ENCODE data around the gene DDX39A. TPM values are rescaled to one million over a fixed set of nuclear protein-coding genes. Genes with fewer than 3 reads are reported as not detected.
"Not testable (repeated sequence)": the region's sequence is repeated elsewhere in the genome, so short reads cannot be mapped to it uniquely, and the experiment has no call there.

The DDX39A gene
- total RNA-seq (2014; rRNA removed; shearing (Covaris generic)), result 222 and 278 TPM in 2 replicates

DNA sequence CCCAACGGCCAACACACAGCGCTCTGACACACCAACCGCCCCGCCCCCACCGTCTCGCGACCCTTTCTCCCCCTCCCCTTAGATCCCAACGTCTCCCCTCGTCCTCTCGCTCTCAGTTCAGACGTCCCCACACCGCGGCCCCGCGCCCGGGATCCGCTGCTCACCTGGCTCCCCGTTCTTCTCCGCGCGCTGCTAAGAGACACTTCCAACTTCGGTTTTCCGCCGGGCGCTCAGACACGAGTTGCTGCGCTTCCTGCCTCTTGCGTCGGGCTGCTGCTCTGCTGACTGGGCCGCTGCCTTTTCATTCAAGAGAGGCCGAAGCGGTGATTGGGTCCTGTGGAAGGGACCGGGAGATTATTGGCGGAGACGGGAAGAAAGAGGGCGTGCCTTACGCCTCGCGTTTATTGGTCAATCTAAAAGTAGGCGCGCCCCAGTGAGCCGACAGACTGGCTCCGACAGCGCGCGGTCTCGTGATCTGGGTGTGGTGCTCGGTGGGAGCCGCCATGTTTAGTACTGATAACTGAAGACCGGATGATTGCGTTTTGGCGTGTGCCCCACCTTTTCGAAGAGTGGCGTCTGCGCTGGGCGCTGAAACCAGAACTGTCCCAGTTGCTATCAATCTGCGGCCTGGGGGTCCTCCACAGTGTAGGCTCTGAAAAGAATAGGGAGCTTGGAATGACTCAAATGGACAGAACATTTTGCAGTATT lies at the start of gene DDX39A:
DDX39A (minus strand) TSS at position 236 of the 708 bp plus-strand sequence. CDS start 6,121 bp downstream, outside the sequence.
- DNase-seq (ENCODE audit: low read depth in 1 of 2, low spot score in 2 of 2), result peak; percentile 99
- Histone ChIP-seq H3K4me3 (peak within 1 kb of the TSS; percentile 80), H3K9me3 (replicated peaks) (no peaks in the 10 kb centered on the region), H3K27me3 (replicated peaks) (no peaks in the 10 kb centered on the region), H3K36me3 (peaks cover 43% of the 10 kb centered on the region), H3K27ac (peak within 1 kb of the TSS; percentile 95), H3K4me1 (replicated peaks) (peaks cover 21% of the 10 kb centered on the region)

DNA sequence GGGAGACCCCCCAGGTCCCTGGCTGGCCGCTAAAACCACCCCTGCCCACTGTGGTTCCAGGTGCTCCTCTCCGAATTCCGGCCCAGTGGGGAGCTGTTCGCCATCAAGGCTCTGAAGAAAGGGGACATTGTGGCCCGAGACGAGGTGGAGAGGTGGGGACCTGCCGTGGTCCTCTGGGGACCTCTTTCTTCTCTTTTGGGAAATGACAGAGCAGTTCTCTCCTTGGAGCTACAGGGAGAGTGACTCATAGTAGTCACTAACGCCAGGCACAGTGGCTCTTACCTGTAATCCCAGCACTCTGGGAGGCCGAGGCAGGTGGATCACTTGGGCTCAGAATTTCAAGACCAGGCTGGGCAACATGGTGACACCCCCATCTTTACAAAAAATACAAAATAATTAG lies 48.7 kb upstream of the DDX39A start:
- Histone ChIP-seq H3K9me3 (replicated peaks) (0 out of 2 replicates have a peak, but pooled peaks cover 2% of the 10 kb centered on the region), H3K4me1 (replicated peaks) (peaks cover 10% of the 10 kb centered on the region), H3K27ac (no peak overlapping the region), H3K27me3 (replicated peaks) (no peaks in the 10 kb centered on the region), H3K36me3 (peaks cover 31% of the 10 kb centered on the region), H3K4me3 (no peak overlapping the region)
- no peak for DNase-seq (ENCODE audit: low read depth in 1 of 2, low spot score in 2 of 2)

DNA sequence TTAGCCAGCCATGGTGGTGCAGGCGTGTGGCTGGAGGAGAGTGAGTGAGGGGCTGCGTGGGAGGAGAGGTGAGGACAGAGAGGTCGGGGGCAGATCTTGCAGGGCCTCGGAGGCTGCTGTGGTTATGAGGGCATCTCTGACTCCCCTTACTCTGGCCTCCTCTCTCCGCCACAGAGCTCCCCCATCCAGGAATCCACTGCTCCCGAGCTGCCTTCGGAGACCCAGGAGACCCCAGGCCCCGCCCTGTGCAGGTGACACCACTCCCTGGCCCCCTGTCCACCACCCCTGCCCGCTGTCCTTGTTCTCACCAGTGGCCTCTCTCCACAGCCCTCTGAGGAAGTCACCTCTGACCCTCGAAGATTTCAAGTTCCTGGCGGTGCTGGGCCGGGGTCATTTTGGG lies 48.2 kb upstream of the DDX39A start:
- Histone ChIP-seq H3K27ac (no peak overlapping the region), H3K4me1 (replicated peaks) (peaks cover 6% of the 10 kb centered on the region), H3K27me3 (replicated peaks) (no peaks in the 10 kb centered on the region), H3K9me3 (replicated peaks) (0 out of 2 replicates have a peak, but pooled peaks cover 1% of the 10 kb centered on the region), H3K4me3 (no peak overlapping the region), H3K36me3 (peaks cover 31% of the 10 kb centered on the region)
- DNase-seq (ENCODE audit: low read depth in 1 of 2, low spot score in 2 of 2), result no peak

DNA sequence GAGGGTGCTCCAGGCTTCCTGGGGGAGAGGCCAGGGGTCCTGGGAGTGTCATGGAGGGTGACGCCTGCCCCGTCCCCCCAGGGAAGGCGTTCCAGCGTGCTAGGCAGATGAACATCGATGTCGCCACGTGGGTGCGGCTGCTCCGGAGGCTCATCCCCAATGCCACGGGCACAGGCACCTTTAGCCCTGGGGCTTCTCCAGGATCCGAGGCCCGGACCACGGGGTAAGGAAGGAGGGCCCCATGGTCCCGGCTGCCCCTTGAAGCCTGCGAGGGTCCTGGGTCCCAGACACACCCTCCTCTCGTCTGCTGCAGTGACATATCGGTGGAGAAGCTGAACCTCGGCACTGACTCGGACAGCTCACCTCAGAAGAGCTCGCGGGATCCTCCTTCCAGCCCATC lies 44.6 kb upstream of the DDX39A start:
- Histone ChIP-seq H3K9me3 (replicated peaks) (no peaks in the 10 kb centered on the region), H3K4me1 (replicated peaks) (no peaks in the 10 kb centered on the region), H3K4me3 (no peak overlapping the region), H3K36me3 (peaks cover 35% of the 10 kb centered on the region), H3K27ac (no peak overlapping the region), H3K27me3 (replicated peaks) (no peaks in the 10 kb centered on the region)
- DNase-seq (ENCODE audit: low read depth in 1 of 2, low spot score in 2 of 2), result no peak

DNA sequence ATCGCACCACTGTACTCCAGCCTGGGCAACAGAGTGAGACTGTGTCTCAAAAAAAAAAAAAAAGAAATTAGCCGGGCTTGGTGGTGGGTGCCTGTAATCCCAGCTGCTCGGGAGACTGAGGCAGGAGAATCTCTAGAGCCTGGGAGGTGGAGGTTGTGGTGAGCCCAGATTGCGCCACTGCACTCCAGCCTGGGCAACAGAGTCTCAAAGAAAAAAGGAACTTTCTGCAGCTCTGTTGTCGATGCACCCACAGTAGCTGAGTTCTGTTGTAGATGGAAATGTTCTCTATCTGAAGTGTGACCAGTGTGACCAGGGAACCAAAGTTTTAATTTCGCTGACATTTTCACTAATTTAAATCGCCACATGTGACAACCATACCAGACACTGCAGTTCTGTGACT lies 43.3 kb upstream of the DDX39A start:
- H3K27ac ChIP-seq; H3K4me1 ChIP-seq (replicated peaks); H3K4me3 ChIP-seq; H3K27me3 ChIP-seq (replicated peaks); DNase-seq (ENCODE audit: low read depth in 1 of 2, low spot score in 2 of 2); H3K9me3 ChIP-seq (replicated peaks): not testable (repeated sequence)
- H3K36me3 ChIP-seq, result peaks cover 32% of the 10 kb centered on the region

DNA sequence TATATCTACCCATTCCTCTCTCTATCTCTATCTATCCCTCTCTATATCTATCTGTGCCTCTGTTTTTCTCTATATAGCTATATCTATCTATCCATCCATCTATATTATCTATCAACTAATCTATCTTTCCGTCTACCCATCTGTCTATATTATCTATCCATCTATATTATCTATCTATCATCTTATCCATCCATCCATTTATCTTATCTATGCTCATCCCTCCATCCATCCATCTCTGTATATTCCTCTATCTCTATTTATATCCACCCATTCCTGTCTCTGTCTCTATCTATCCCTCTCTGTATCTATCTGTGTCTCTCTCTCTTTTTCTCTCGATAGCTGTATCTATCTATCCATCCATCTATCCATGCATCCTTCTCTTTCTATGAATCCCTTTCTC lies 41.8 kb upstream of the DDX39A start:
- Histone ChIP-seq H3K9me3 (replicated peaks) (no peaks in the 10 kb centered on the region), H3K27me3 (replicated peaks) (no peaks in the 10 kb centered on the region), H3K27ac (no peak overlapping the region), H3K36me3 (peaks cover 32% of the 10 kb centered on the region), H3K4me3 (no peak overlapping the region), H3K4me1 (replicated peaks) (no peaks in the 10 kb centered on the region)
- no peak for DNase-seq (ENCODE audit: low read depth in 1 of 2, low spot score in 2 of 2)

DNA sequence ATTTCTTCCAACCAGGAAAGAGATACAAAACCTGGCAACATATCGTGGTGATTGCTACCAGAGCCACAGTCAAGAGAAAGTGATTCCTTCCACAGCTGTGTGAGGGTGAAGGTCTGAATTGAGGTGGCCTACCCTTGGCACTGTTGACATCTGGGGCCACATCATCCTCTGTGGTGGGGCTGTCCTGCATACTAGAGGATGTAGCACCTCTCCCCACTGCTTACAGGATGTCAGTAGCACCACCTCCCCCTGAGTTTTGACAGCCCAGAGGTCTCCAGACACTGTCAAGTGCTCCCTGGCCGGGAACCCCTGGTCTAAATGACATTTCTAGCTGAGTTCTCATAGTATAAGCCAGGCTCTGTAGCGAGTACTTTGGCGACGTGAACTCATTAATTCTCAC lies 40.6 kb upstream of the DDX39A start:
- H3K4me3 ChIP-seq, result no peak overlapping the region
- H3K27me3 ChIP-seq (replicated peaks), result no peaks in the 10 kb centered on the region
- DNase-seq (ENCODE audit: low read depth in 1 of 2, low spot score in 2 of 2), result no peak
- no peaks in the 10 kb centered on the region for H3K4me1 ChIP-seq (replicated peaks)
- no peaks in the 10 kb centered on the region for H3K9me3 ChIP-seq (replicated peaks)
- no peak overlapping the region for H3K27ac ChIP-seq
- peaks cover 29% of the 10 kb centered on the region for H3K36me3 ChIP-seq

DNA sequence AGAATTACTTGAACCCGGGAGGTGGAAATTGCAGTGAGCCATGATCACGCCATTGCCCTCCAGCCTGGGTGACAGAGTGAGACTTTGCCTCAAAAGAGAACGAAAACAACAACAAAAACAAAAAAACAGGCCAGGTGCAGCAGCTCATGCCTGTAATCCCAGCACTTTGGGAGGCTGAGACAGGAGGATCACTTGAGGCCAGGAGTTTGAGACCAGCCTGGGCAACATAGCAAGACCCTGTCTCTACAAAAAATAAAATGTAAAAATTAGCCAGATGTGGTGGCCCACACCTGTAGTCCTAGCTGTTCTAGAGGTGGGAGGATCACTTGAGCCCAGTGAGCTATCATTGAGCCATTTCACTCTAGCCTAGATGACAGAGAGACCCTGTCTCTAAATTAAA lies 33.2 kb upstream of the DDX39A start:
- H3K4me3 ChIP-seq; H3K27me3 ChIP-seq (replicated peaks); H3K4me1 ChIP-seq (replicated peaks); H3K27ac ChIP-seq; H3K9me3 ChIP-seq (replicated peaks); DNase-seq (ENCODE audit: low read depth in 1 of 2, low spot score in 2 of 2): not testable (repeated sequence)
- H3K36me3 ChIP-seq, result peaks cover 50% of the 10 kb centered on the region

DNA sequence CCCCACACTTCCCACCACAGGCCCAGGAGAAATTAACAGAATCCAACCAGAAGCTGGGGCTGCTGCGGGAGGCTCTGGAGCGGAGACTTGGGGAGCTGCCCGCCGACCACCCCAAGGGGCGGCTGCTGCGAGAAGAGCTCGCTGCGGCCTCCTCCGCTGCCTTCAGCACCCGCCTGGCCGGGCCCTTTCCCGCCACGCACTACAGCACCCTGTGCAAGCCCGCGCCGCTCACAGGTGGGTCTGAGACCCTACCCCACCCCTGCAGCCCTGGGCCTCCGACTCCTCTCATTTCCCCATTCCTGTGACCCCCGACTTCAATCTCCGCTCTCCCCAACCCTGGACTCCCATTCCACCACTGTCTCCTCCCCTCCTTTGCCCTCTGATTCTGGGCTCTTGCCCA lies 31.7 kb upstream of the DDX39A start:
- H3K36me3 ChIP-seq, result peaks cover 64% of the 10 kb centered on the region
- no peak overlapping the region for H3K27ac ChIP-seq
- H3K4me1 ChIP-seq (replicated peaks), result no peaks in the 10 kb centered on the region
- H3K27me3 ChIP-seq (replicated peaks), result no peaks in the 10 kb centered on the region
- no peaks in the 10 kb centered on the region for H3K9me3 ChIP-seq (replicated peaks)
- no peak for DNase-seq (ENCODE audit: low read depth in 1 of 2, low spot score in 2 of 2)
- H3K4me3 ChIP-seq, result no peak overlapping the region

DNA sequence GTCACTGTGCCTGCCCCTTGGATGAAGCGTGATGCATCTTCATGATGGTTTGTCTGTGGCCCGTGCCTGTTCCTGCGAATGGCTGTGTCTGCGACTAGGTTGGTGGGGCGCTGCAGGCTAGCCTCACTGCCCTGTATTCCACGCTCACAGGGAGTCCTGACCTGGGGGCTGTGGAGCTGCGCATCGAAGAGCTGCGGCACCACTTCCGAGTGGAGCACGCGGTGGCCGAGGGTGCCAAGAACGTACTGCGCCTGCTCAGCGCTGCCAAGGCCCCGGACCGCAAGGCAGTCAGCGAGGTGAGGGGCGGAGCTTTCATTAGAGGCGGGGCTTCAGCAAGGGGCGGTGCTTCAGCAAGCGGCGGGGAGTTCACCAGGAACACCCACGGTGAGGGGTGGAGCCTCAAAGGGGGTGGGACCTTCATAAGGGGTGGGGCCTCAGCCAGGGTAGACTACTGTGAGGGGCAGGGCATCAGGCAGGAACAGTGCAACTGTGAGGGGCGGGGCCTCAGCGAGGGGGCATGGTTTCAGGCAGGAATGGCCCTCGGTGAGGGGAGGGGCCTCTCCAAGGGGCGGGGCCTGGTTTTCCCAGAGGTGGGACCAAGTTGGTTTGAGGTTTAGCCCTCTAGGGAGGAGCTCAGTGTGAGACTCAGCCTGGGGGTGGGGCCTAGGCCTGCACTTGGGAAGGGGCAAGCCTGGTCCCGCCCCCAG lies 31.2 kb upstream of the DDX39A start:
- Histone ChIP-seq H3K4me1 (replicated peaks) (no peaks in the 10 kb centered on the region), H3K36me3 (peaks cover 64% of the 10 kb centered on the region), H3K27ac (no peak overlapping the region), H3K27me3 (replicated peaks) (no peaks in the 10 kb centered on the region), H3K9me3 (replicated peaks) (no peaks in the 10 kb centered on the region), H3K4me3 (no peak overlapping the region)
- peak; percentile 18 to 79 for DNase-seq (ENCODE audit: low read depth in 1 of 2, low spot score in 2 of 2)

DNA sequence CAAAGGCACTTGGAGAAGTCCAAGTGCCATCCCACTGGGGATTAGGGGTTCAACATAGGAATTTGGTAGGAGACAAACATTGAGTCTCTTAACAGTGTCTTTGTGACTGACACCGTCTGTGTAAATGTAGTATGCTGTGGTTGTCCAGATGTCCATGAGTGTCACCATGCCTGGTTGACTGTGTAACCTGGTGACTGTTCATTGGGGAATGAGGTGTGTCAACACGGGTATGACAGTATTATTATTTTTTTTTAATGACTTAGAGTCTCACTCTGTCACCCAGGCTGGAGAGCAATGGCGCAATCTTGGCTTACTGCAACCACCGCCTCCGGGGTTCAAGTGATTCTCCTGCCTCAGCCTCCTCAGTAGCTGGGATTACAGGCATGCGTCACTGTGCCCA lies 30.2 kb upstream of the DDX39A start:
- Histone ChIP-seq H3K9me3 (replicated peaks) (no peaks in the 10 kb centered on the region), H3K27me3 (replicated peaks) (no peaks in the 10 kb centered on the region), H3K27ac (no peak overlapping the region), H3K4me1 (replicated peaks) (no peaks in the 10 kb centered on the region), H3K36me3 (peaks cover 68% of the 10 kb centered on the region), H3K4me3 (no peak overlapping the region)
- DNase-seq (ENCODE audit: low read depth in 1 of 2, low spot score in 2 of 2), result no peak

DNA sequence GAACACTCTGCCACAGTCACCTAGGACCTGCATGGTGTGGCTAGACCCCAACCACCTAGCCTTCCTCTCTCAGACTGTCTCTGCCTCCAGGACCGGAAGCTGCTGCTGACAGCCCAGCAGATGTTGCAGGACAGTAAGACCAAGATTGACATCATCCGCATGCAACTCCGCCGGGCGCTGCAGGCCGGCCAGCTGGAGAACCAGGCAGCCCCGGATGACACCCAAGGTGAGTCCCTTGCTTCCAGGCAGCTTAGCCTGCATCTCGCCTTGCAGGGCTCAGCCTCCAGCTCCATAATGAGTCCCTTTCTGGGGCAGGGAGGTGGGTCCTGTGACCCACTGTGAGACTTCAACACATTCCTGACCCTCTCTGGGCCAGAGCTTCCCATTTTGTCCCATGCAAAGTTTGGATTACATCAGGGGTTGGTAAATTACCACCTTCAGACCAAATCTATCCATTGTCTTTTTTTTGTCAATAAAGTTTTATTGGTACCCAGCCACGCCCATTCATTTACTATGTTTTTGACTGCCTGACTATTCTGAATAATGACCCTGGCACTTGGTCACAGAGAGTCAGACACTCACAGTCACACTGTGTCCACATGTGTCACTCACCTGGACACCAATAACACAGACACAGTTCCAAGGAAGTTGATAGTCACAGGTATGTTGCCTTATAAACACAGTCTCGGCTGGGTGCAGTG lies 27.3 kb upstream of the DDX39A start:
- H3K27me3 ChIP-seq (replicated peaks), result no peaks in the 10 kb centered on the region
- H3K9me3 ChIP-seq (replicated peaks), result no peaks in the 10 kb centered on the region
- no peak for DNase-seq (ENCODE audit: low read depth in 1 of 2, low spot score in 2 of 2)
- H3K36me3 ChIP-seq, result peaks cover 81% of the 10 kb centered on the region
- no peaks in the 10 kb centered on the region for H3K4me1 ChIP-seq (replicated peaks)
- no peak overlapping the region for H3K4me3 ChIP-seq
- no peak overlapping the region for H3K27ac ChIP-seq

DNA sequence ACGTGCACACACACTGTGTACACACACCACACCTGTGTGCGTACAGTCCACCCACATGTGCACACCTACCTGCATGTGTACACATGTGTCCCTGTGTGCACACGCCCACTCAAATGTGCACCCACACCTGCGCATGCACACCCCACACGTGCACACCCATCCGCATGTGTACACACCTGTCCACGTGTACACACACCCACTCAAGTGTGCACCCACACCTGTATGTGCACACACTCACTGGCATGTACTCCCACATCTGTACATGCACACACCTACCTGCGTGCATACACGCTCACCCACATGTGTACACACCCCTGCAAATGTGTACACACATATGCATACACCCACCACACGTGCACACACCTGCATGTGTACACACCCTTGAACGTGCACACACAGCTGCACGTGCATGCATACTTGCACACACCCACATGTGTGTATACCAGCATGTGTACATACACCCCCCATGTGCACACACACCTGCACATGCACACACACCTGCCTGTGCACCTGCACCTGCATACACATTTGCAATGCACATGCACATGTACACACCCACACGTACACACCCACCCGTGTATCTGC lies 24.6 kb upstream of the DDX39A start:
- no peaks in the 10 kb centered on the region for H3K9me3 ChIP-seq (replicated peaks)
- no peak overlapping the region for H3K27ac ChIP-seq
- H3K27me3 ChIP-seq (replicated peaks), result no peaks in the 10 kb centered on the region
- peaks cover 59% of the 10 kb centered on the region for H3K36me3 ChIP-seq
- H3K4me1 ChIP-seq (replicated peaks), result no peaks in the 10 kb centered on the region
- DNase-seq (ENCODE audit: low read depth in 1 of 2, low spot score in 2 of 2), result no peak
- H3K4me3 ChIP-seq, result no peak overlapping the region

Measured in SJSA1 (cell line).